ENCODE results near the gene UST.

UST gene

DNA sequence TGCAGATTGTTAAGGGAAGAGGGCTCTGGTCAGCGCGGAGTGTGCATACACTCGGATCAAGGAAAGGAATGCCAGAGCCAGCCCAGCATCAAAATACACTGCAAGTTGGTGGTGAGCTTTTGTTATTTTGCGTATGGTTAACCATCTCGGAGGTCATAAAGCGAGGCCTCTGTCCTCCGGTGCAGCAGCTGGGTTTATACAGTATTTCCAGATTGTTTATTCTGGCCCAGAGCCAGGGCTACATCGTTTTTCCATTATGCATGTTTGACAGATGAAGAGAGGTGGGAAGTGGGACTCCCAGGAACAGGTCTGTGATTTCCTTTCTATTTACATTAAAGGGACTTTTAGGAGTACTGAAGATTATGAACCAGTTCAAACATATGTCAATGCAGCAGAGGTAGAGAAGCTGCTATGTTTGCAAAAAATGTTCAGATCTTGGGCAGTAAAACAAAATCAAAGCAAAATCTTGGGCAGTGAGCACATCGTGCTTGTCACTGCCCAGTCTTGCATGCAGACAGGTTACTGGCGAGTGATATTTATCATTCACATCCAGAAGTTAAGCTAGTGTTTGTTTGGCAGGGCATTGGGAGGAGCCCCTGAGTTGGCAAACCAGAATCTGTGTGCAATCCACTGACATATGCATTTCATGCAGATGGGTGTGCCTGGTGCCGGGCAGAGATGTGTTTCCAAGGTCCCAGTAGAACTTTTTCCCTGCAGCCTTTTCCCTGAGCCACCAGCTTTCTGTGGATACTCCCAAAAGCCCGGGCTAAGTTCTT is 314.3 kb downstream of the UST start:
- no peak for DNase-seq (ENCODE audit: low spot score)

DNA sequence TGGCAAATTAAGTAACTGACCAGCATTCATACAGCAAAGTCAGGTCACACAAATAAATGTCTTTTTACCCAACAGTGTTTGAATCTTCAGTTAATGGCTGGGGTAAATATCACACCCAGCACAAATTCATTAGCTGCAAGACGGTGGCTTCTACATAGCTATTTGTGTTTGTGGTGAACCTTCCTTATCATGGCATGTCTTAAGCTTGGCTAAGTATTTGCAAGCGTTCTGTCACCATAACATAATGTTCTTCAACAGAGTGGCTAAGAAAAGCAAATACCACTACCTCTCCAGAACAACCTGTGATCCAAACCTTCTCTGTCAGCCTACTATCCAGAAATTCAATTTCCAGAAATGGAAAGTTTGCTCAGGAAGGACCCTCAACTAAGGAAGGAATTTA is 315.1 kb downstream of the UST start:
- no peak for DNase-seq (ENCODE audit: low spot score)

DNA sequence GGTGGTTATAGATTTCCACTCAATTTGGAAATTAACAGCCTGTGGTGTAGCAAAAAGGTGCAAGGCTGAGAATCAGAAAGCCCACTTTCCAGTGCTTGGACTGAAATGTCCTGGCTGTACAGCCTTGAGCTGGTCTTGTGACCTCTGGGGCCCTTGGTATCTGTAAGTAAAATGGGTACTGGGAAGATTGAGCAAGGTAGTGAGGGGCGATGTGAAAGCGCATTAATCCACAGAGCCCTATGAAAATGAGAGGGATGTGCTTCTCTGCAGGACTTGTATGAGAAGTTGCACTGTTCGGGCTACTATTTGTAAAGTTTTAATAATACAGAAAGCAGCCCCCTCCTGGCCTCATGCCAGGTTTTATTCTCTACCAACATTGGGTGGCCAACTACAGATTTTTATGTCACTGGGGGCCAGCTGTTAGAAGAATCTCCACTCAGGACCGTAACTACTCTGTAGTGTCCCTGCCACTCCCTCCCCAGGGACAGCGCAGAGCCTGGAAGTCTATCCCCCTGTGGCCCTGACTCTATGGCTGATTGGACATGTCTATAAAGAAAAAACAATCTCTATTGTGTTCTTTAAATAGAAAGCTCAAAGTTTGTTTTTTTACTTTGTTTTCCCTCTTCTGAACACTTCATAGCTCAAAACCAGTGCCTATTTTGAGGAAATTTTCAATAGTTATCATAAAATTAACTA is 316.0 kb downstream of the UST start:
- DNase-seq (ENCODE audit: low spot score) = no peak

DNA sequence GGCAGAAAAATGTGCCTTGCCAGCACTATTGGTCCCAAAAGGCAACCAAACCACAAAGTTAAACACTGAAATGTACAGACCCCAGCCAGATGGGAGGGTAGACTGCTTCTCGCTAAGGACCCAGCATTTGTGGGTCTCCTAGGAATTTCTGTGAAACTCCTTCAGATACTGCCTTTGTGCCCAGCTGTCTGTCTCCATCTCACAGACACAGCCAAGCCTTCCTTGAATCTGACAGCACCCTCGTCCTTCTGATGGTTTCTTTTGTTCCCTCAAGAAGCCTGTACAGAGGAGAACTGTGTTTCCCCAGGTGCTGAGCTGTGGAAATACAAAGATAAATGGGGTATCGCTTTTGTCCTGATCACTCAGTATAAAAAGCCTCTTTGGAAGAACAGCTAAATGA is 316.6 kb downstream of the UST start:
- no peak for DNase-seq (ENCODE audit: low spot score)

DNA sequence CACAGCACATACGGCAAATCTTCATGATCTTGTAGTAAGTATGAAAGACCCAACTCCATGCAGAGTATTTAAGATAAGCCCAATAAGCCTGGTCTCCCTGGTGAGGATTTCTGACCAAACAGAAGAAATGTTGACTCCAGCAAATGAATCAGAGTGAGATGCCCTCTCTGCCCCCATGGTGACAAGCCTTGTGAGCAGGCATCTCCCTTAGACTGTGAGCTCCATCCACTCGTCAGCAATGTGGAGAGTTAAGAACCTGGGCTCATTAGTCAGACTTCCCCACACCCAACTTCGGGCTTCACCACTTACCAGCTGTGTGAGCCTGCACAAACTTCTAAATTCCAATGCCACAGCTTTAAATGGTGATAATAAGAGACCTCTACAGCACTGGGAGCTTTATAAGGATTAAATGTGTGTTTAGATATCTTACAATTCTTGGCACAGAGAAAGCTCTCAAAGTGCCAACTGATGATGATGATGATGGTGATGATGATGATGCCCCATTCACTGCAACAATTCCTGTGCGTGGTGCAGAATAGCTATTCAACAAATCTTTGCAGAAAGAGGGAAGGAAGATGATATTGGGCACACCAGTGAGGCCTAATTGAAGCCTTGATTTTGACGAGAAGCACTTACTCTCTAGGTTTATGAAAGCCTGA is 317.3 kb downstream of the UST start:
- no peak for DNase-seq (ENCODE audit: low spot score)

DNA sequence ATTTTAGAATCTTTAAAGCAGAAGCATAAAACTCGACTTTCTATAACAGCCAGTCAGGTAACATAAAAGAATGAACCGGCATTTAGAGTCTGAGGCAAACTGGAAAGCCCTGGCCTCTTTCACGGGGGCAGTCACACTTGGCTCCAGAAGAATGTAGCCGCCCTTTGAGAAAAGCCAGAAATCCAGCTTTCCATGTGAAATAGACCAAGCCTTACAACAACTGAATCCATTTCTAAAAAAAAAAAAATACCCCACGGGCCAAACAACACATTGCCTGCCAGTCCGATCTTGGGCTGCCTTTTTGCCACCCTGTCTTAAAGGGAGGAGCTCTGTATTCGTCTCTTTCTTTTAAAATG is 317.8 kb downstream of the UST start:
- DNase-seq (ENCODE audit: low spot score) = no peak

DNA sequence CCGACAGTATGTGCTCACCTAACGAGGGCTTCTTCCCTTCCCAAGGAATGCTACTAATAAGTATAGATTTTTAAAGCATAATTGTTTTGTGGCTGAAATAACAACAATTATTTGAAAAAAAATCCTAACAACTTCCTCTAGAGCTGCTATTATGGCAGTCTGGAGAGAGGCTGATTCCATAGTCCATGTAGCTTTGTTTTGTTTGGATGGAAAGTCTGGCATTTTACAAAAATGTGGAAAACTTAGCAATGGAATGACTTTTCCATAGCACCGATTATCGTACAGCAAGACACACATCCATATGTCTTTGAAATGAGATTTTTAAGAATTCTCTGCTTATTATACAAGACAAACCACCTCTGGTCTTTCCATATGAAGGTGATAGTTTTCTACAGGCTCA is 318.3 kb downstream of the UST start:
- DNase-seq (ENCODE audit: low spot score) = no peak

DNA sequence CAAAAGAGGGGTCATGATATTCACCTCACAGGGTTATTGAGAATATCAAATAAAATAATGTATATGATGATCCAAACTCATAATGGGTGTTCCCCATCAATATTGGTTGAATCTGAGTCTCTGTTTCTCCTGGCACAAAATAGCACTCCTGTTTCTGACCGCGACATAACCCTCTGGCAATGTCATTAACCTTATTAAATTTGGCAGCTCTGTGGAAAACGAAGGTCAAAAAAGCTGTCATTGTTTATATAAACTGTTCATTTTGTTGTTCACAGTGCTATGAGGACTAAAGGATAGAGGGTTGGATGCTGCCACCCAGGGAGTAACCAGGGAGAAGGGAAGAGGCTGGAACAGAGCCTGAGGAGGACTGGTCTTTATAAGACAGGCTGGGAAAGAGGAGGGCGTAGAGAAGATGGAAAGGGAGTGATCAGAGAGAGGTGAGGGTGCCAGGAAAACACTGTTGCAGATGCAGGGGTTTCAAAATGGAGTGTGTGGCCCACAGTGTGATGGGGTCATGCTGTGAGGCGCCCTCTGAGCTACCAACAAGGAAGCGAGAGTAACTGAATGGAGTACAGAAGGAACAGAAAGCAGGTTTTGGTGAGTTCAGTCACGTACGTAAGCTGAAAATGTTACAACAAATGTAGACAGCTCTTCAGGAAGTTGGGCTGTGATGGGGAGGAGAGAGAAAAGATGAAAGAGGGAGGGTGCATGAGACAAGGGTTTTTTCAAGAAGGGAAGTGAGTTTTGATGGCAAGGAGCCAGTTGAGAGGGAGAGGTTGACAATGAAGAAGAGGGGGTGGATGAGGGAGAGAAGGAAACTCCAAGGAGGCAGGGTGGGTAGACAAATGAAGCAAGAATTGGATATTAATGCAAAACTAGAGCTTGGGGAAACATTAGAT is 319.1 kb downstream of the UST start:
- no peak for DNase-seq (ENCODE audit: low spot score)

DNA sequence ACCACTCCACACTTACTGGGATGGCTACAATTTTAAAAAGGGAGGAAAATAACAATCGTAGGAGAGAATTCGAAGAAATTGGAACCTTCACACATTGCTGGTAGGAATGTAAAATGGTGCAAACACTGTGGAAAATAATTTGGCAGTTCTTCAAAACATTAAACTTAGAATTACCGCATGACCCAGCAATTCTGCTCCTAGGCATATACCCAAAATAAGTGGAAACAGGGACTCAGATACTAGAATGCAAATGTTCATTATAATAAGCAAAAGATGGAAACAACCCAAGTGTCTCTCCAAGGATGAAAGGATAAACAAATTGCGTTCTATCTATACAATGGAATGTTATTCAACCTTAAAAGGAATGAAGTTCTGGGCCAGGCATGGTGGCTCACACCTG is 325.2 kb downstream of the UST start:
- DNase-seq (ENCODE audit: low spot score) = no peak

DNA sequence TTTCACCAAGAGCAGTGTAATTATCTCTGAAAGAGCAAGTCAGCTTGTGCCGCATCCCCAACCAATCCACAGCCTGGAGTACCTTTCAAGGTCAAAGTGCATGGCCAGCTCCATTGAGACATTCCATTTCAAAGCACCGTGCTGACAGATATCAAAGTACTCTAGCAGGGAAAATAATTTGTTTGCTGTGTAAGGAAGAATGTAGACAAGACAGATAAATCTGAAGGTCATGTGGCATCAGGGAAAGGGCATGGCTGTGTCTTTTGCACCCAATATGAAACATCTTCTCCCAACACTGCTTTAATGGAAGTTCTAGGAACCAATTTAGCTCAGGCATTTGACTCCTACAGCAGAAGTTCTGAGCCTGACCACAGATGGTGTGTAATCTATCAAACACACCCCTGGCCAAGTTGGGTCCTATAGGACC is 328.0 kb downstream of the UST start:
- DNase-seq (ENCODE audit: low spot score) = no peak

DNA sequence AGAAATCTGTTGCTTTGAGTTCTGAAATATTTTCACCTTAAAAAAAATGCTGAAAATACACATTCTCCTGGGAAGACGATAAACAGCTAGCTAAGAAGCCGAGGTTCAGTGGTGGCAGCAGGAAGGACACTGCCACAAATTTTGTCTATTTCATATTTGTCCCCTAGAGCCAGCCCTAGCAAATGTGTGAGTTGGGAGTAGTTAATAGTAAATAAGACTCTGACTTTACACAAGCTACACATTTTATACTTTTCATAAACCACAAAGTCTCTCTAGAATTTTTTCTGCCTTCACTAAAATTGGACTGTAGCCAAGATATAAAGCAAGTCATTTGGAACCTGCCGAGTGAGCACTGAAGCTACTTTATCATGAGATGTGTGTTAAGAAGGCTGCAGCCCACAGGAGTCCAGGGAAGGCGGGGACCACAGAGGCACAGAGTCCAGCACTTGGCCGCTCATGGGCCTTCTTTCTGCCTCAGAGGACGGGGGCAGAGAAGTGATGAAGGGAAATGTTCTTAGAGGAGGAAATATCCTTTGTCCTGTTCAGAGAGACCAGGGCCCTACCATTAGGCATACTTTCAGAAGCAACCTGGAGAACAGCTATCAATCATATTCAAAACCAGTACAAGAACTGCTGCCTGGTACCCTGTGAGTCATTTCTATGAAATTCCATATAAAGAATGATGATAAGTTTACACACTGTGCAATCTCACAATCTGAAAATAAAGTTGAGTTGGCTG is 329.0 kb downstream of the UST start:
- no peak for DNase-seq (ENCODE audit: low spot score)

DNA sequence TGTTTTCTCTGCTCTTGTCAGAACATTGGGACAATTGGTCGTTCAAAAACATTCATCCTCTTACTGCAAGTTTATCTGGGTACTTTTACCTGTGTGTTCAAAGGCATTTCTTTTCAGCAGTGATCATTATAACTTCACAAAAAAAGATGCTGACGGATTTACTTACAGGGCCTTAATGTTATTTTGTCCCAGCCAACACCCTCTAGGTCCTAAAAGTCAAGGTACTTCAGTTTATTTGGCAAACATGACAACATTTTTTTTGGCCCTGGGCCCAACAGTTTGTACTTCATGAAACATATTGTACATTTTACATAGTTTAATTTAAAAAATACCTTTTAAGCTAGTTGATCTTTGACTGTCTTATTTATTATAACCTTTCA is 329.5 kb downstream of the UST start:
- DNase-seq (ENCODE audit: low spot score) = no peak

DNA sequence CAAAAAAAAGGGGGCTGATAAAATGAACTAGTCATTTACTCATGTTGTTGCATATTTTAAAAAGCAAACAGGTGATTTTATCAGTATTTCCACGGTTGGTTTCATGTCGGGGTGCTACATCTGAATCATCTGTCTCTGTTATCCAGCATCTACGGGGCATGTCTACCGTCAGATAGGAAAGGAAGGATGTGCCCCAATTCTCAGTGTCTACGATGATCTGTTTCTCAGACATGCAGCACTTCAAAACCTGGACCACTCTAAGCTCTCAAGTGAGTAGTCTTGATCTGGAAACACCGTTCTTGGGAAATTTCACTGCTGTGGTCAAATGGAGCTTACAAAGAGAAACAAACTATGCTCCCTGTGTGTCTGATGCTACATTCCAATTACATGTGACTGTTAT is 330.4 kb downstream of the UST start:
- no peak for DNase-seq (ENCODE audit: low spot score)

DNA sequence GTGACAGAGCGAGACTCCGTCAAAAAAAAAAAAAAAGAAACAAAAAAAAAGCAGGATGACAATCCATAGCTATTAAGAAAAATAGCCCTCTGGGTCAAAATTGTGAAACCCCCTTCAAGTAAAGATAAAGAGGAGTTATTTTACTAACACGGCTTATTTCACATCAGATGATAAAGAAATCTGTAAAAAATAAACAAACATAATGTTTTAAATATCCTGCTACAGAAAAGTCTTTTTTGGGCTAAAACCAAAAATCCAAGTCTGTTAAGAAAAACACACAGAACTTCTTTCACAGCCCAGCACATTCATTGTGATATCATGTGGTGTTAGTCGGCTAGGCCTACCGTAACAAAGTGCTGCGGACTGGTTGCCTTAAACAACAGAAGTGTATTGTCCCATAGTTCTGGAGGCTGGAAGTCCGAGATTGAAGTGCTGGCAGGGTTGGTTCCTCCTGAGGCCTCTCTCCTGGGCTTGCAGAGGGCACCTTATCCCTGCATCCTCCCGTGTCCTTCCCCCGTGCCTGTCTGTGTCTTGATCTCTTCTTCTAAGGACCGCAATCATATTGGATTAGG is 331.5 kb downstream of the UST start:
- no peak for DNase-seq (ENCODE audit: low spot score)

DNA sequence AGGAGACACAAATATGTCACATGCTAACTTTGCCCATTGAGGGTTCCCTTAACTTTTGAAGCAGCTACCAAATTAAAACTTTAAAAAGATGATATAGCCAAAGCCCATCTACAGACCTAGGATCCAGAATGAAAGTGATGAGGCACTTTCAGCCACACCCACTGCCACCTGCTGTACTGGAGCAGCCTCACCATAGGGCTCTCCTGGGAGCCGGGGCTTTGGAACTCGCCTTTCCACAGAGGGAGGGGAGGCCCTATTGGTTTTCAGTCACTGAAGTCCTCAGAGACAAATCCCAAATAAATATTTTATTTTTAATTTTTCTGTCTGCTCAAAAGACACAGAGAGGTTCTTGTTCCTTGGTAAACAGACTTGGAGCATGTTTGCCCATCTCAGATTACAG is 332.6 kb downstream of the UST start:
- DNase-seq (ENCODE audit: low spot score) = no peak

DNA sequence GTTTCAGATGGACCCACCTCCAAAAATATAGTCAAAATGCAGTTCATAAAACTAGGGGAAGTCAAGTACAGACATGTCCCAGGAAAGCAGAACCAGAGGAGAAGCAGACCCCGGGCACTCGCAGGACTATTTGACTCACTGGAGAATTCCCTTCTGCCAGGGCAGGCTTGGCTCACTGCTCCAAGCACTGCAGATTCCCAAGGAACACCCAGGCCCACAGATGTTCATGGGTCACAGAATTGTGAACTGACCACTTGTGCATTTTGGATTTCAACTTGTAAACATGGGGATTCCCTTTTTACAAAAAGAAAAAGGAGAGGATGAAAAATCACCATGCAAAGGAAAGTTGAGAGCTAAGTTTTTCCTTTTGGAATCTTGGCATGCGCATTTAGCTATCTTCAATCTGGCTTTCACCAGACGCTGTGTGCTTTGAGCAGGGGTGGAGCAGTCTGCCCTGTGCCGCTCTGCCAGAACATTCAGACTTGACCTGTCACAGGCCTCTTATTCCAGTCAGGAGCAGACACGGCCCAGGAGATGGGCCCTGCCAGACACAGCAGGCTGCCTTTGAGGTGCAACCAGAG is 333.2 kb downstream of the UST start:
- DNase-seq (ENCODE audit: low spot score) = peak; percentile 7

DNA sequence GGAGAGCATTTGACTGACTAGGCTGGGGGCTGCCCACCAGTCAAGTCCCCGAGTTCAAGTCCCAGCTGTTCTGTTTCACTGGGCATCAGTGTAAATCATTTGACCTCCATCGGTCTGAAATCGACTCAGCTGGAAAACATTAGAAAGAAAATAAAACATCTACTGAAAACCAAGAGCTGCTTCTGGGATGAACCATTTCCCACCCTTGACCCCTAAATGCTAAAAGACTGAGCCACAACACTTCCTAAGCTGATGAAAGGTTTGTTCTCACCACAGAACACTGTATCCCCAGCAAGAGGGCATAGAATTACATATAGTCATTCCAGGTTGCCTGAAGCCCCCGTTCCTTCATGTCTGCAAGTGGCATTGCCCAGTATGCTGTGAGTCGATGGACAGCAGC is 333.7 kb downstream of the UST start:
- DNase-seq (ENCODE audit: low spot score) = no peak

DNA sequence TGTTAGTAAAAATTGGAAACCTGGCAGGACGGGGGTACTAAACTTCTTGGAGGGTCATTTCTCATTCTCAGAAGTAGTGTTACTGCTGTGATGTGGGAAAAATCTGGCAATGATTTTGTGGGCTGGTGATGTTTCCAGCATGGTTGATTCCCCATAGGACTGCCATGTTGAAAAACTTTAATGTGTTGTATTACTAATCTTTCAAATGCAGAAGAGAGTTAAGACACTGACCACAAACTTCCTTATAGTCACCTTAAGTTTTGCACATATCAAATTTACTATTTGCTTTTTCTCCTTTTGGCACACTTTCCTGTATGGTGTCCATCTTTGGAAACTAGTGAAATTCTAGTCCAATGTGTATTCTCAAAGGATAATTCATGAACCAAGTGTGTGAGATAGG is 334.5 kb downstream of the UST start:
- no peak for DNase-seq (ENCODE audit: low spot score)

DNA sequence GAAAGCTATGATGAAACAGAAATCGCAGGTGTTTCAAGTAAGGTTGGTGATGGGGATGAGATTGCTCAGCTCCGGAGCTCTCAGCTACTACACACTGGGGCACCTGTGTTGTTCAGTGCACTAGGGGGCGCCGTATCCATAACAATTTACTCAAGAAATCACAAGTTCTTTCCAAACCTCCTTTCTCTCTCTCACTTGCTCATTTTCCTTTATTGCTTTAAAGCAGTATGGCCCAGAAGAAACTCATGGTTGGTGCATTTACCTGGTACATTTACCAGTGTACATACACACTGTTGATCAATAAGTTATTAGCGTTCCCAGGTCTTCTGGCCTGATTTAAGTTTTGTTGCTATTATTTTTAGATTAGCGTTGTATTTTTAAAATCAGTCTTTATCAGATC is 335.5 kb downstream of the UST start:
- DNase-seq (ENCODE audit: low spot score) = peak; percentile 58

DNA sequence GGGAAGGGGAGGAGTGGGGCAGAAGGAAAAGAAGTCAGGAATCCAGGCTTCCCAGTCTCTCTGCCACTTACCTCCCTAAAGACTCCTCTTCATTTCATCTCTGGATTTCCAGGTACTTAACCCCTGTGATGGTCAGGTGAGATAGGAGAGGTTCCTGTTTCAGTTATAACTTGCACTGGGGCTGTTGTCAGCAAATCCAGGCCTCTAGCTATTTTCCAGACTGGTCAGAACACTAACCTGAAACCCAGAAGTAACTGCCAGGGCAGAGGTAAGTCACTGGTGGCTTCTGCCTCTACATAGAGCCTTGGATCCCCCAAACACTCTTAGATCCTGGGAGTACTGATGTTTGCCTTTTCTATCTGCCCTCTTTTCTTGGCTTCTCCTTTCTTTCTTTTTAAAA is 337.2 kb downstream of the UST start:
- no peak for DNase-seq (ENCODE audit: low spot score)
